Activated CD4-positive, alpha-beta T cell treated with anti-CD3 and anti-CD28 coated beads, Interleukin-2, Interleukin-6, amounts not matched to agents 100 ng/mL and 50 ng/mL, durations not matched to agents 16 hours and 8 hours (primary cell): ENCODE measurements around the gene DDX18.
A peak's percentile ranks its signal among the peaks of the same experiment; 100 is the strongest.
"Not testable (repeated sequence)": the region's sequence is repeated elsewhere in the genome, so short reads cannot be mapped to it uniquely, and the experiment has no call there.

Experiments
- DNase-seq: peaks from one replicate; pipeline ENCODE4 v3.0.0-alpha.2; 2020

The DDX18 gene

DNA sequence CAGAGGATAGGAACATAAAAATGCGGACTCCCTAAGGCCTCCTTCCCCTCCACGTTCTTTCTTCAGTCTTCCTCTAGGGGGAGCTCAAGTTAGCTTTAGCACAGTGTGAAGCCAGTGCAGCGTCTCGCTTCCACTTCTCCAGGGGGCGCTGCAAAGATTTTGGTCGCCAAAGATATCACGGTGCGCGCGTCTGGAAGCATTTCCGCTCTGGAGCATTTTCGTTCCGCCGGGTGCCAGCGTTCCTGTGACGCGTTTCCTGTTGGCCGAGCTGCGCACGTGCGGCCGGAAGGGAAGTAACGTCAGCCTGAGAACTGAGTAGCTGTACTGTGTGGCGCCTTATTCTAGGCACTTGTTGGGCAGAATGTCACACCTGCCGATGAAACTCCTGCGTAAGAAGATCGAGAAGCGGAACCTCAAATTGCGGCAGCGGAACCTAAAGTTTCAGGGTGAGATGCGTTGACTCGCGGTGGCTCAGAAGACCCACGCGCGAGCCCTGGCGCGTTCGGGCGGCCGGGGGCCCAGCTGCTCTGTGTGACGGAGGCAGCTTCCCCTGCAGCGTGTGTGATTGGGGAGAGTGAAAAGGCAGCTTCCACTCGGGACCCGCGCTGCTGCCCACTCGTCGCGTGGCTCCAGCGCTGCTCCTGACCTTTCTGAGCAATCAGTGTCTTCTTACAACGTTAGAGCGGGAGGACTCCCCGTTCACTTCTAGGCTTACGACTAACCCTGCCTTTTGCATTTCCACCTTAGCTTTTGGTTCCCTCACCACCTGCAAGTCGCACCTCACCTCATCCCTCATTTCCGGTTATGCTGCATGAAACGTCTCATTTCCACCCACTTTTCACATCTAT, at the start of gene DDX18:
DDX18 (plus strand) TSS at position 275 of the 848 bp plus-strand sequence; CDS start at position 362, 87 bp downstream.
- peak; percentile 99 for DNase-seq

- DNase-seq: no peak
Observed at GRCh38 chr2:117770730-117771129, 43.8 kb upstream of the DDX18 start.

DNA sequence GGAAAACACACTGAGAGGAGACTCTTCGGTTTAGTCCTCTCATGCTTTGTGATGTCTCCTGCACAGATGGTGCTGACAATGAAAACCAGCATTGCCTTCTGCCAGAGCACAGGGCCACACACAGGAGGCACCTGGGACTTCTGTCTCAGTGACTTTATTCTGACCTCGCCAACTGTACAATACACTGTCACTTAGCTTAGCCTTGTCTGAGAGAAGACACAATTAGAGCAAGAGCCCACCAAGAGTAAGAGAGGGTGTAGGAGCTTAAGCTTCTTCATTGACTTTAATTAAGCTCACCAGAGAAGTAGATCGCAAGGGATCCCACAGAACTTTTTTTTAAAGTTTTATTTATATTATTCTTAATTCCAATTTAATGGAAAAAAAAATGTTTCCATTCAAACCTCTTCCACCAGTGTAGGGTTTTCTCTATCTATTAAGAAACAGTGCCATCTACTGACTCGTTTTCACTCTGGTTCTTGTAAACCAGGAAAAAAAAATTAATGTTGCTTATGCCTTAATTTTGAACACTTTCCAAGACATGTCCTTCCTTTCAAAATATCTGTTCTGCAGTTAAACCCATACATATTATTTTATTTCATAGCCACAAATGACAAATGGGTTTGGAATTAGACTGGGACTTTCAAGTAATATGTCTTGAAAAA, 42.4 kb upstream of the DDX18 start:
- no peak for DNase-seq

- DNase-seq: no peak
Observed at GRCh38 chr2:117774716-117775115, 39.8 kb upstream of the DDX18 start.

GRCh38 chr2:117775703-117776219, 38.7 kb upstream of the DDX18 start:
- no peak for DNase-seq

- no peak for DNase-seq
Observed at GRCh38 chr2:117776888-117777287, 37.6 kb upstream of the DDX18 start.

DNA sequence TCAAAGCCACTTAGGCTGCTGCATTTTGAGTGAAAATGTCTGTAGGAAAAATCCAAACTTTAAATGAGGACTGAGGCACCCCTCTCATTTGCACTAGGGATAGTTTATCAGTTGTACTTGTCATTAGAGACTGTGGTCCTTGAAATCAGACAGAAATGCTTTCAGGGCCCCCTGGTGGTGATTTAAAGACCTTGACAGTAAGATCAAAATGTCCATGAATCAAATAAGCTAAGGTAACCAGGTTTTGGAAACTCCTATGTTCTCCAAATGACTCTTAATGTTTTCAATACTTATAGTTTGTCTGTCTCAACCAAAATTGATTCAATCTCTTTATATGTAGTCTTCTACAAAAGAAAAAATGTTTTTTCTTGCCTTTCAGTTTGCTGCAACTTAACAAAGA, 28.8 kb upstream of the DDX18 start:
- peak; percentile 60 for DNase-seq

GRCh38 chr2:117786520-117786919, 28.0 kb upstream of the DDX18 start:
- no peak for DNase-seq

GRCh38 chr2:117789505-117789904, 25.0 kb upstream of the DDX18 start:
- DNase-seq: no peak

GRCh38 chr2:117794668-117795067, 19.8 kb upstream of the DDX18 start:
- no peak for DNase-seq

- DNase-seq: no peak
Observed at GRCh38 chr2:117801826-117802225, 12.7 kb upstream of the DDX18 start.

- not testable (repeated sequence) for DNase-seq
Observed at GRCh38 chr2:117803644-117804325, 10.7 kb upstream of the DDX18 start.

GRCh38 chr2:117812443-117812842, 2.0 kb upstream of the DDX18 start:
- DNase-seq: no peak

DNA sequence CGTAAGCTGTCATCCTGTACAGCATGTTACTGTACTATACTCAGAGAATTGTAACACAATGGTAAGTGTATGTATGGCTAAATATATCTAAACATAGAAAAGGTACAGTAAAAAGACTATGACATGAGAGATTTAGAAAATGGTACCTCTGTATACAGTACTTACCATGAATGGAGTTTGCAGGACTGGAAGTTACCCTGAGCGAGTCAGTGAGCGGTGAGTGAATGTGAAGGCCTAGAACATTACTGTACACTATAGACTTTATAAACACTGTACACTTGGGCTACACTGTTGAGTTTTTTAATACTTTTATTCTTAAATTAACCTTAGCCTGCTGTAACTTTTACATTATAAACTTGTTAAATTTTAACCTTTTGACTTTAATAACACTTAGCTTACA, 1.5 kb downstream of the DDX18 start:
- no peak for DNase-seq

DNA sequence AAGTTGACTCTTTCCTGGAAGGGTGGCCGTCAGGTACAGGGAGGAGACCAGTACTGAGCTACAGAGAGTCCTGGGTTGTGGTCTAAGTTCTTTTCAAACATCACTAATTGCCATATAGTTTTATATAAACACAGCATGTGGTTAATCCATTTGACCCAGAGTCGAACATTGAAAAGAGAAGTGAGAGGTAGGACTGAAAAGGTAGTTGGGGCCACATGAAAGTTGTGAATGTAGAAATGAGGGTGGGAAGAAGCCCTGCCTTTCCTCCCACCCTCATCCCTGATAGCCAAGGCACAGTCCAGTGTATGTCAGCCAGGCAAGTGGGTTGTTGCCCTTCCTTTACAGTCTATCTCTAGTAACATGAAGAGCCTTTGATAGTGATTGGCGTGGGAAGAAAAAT, 4.4 kb downstream of the DDX18 start:
- no peak for DNase-seq

DNA sequence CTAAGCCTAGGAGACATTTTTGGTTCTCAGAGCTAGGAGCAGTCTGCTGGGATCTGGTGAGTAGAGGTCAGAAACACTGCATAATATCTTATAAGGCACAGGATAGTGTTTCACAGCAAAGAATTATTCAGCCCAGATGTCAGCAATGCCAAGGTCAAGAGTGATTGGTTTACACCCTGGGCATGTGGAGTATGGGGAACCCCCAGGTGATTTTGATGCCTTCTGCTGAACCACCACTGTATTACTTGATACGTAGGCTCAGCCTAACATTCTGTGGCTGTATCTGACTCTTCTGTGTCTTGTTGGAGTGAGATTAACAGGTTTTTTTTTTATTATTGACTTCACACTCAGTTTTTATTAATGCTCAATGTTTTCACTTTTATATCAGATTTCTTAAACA, 6.0 kb downstream of the DDX18 start:
- peak; percentile 33 for DNase-seq

DNA sequence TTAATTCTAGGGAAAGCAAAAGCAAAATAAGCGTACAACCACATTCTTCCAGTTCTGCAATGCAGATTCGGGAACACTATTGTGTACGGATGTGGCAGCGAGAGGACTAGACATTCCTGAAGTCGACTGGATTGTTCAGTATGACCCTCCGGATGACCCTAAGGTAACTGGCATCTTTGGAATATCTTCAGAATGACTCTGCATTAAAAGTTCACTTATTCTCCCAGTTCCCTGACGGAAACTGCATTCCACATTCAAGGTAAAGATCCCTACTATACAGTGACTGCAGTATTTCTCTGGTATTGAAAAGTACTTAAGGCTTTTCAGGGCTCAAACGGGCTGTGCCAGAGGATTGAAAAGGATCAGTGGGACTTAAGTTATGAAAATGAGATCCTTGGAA, 10.9 kb downstream of the DDX18 start:
- DNase-seq: no peak

- DNase-seq: not testable (repeated sequence)
Observed at GRCh38 chr2:117827464-117827863, 13.0 kb downstream of the DDX18 start.

DNA sequence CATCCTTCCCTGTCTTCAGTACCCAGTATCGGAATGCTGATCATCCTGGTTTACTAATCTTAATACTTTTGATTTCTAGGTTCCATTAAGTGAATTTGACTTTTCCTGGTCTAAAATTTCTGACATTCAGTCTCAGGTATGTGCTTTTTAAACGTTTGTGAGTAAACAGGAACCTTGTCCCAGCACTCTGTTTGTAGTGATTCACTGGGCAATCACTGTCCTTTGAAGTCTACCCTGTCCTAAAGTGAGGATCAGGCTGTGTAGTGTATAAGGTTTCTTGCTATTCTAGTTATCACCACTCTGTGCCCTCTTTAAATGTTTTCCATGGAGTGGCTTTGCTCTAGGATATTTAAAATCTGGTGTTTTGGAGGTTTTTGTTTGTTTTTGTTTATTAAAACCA, 14.4 kb downstream of the DDX18 start:
- DNase-seq: no peak

GRCh38 chr2:117832332-117832731, 17.8 kb downstream of the DDX18 start:
- no peak for DNase-seq

GRCh38 chr2:117832905-117833613, 18.6 kb downstream of the DDX18 start:
- DNase-seq: no peak

GRCh38 chr2:117833911-117834310, 19.4 kb downstream of the DDX18 start:
- DNase-seq: no peak

GRCh38 chr2:117834992-117835391, 20.5 kb downstream of the DDX18 start:
- no peak for DNase-seq
